OCI-LY7 (cell line): Measurements from ENCODE around the gene OR6N1.

Source experiments
- CTCF ChIP-seq: fragments of 200-600 bp; sonication (generic); conservative IDR thresholded peaks from 2 replicates; pipeline ENCODE4 v1.5.1; 2014; ENCODE audit warnings: mild to moderate bottlenecking, antibody characterized with exemption, low read length, moderate library complexity, mixed read lengths
- EZH2phosphoT487 ChIP-seq: fragments of 200-600 bp; sonication (generic); IDR thresholded peaks from 2 replicates; pipeline ENCODE4 v1.6.1; 2018; ENCODE audit warnings: low read depth, borderline replicate concordance, mild to moderate bottlenecking, mixed run types, antibody characterized with exemption, low read length, moderate library complexity, mixed read lengths

- TF ChIP-seq CTCF: no peak
- TF ChIP-seq EZH2phosphoT487: no peak
Observed at GRCh38 chr1:158771950-158772866, at the start of gene OR6N1.
